Measurements from ENCODE around the gene P2RY14. TPM values are rescaled to one million over a fixed set of nuclear protein-coding genes. Genes with fewer than 3 reads are reported as not detected.
A peak's percentile ranks its signal among the peaks of the same experiment; 100 is the strongest.

The P2RY14 gene
- total RNA-seq, 2 donors from 2014 or later, result 0.90 to 1.3 TPM

DNA sequence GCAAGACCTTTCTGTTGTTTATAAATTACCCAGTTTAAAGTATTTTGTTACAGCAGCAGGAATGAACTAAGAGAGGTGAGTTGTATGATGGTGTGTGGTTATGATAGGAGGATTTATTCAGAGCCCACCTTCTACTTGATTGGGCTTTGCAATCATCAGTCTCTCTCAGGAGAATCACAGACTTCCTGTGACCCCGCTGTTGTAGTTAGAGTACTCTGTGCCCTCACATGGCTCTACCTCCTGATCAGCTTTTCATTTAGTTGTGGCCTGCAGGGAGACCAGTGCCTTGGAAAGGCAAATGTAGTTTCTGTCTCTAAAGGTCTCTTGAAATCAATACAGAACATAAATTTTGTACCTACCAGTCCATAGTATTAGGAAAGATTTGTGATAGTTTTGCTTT, 7.6 kb upstream of the P2RY14 start:
- Mint-ChIP-seq H3K4me3 (no peak overlapping the region), H3K27ac (no peak overlapping the region), H3K27me3 (no peaks in the 10 kb centered on the region), H3K9me3 (no peaks in the 10 kb centered on the region), H3K36me3 (ENCODE audit: low read depth) (no peaks in the 10 kb centered on the region), H3K4me1 (peaks cover 21% of the 10 kb centered on the region)
- no peak for ATAC-seq (replicated peaks)

DNA sequence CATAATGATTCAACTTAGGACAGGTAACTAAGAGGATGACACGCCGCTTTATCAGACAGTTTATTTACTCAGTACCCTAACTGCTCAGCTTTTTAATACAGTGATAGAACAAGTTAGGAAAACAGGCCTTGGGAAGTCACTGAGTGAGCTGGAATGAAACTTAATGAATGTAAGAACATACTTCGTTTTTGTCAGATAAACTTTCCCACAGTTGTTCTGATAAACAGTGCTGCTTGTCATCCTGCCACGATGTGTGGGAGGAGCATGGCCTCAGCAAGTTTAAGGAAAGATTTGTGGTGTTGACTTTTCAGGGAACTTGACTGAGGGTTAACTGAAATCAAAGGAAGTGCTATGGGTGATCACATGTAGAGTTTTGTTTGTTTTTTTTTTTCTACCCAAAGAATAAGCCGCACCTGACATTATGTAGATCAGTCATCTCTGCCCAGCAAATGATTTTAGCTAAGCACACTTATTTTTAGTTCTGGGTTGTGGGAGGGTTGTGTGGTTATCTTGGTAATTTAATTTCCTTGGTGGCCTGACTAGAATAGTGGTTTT, 5.6 kb upstream of the P2RY14 start:
- ATAC-seq (replicated peaks), result peak; percentile 80
- H3K4me1 Mint-ChIP-seq, result peaks cover 21% of the 10 kb centered on the region
- H3K4me3 Mint-ChIP-seq, result peak overlapping the region; percentile 57
- no peaks in the 10 kb centered on the region for H3K9me3 Mint-ChIP-seq
- H3K36me3 Mint-ChIP-seq (ENCODE audit: low read depth), result no peaks in the 10 kb centered on the region
- H3K27me3 Mint-ChIP-seq, result no peaks in the 10 kb centered on the region
- H3K27ac Mint-ChIP-seq, result peak overlapping the region; percentile 85

DNA sequence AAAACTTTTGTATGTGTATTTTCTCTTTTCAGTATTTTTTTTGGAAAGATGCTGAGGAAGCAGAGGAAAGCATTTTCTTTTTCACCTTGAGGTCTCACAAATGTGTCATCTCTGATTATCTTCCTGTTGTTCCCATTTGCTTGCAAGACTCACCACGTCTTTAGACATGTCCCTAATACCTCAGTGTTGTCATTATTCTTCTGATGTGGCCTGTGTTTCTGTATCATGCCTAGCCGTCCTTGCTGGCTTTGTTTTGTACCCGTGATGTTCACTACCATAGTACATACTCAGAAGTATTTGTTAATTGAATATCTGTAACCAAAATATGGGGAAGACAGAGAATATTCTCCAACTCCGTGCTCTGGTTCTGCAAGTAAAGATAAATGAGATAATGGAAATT, 5.0 kb upstream of the P2RY14 start:
- H3K27ac Mint-ChIP-seq, result peak overlapping the region; percentile 85
- peaks cover 26% of the 10 kb centered on the region for H3K4me1 Mint-ChIP-seq
- no peaks in the 10 kb centered on the region for H3K36me3 Mint-ChIP-seq (ENCODE audit: low read depth)
- no peaks in the 10 kb centered on the region for H3K27me3 Mint-ChIP-seq
- no peaks in the 10 kb centered on the region for H3K9me3 Mint-ChIP-seq
- peak overlapping the region; percentile 57 for H3K4me3 Mint-ChIP-seq
- ATAC-seq (replicated peaks), result peak; percentile 71

DNA sequence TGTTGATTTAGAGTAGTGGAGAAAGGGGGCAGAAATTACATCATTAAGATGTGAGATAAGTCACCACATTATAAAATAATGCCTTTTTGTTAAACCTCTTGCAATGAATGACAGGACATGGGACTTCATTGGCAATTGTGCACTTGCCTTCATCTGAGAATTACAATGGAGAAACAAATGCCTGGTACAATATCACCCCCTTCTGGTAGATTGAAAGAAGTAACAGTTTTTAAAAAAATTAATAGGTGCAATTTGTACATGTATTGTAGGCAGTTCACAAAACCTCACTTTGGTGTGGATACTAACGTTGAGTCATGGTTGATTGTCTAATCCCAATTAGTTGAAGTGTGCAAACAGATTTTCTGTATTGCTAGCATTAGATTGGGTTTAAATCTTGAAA, 4.6 kb upstream of the P2RY14 start:
- peak; percentile 34 for ATAC-seq (replicated peaks)
- Mint-ChIP-seq H3K27ac (peak overlapping the region; percentile 85), H3K9me3 (no peaks in the 10 kb centered on the region), H3K4me3 (peak overlapping the region; percentile 57), H3K36me3 (ENCODE audit: low read depth) (no peaks in the 10 kb centered on the region), H3K4me1 (peaks cover 30% of the 10 kb centered on the region), H3K27me3 (no peaks in the 10 kb centered on the region)

DNA sequence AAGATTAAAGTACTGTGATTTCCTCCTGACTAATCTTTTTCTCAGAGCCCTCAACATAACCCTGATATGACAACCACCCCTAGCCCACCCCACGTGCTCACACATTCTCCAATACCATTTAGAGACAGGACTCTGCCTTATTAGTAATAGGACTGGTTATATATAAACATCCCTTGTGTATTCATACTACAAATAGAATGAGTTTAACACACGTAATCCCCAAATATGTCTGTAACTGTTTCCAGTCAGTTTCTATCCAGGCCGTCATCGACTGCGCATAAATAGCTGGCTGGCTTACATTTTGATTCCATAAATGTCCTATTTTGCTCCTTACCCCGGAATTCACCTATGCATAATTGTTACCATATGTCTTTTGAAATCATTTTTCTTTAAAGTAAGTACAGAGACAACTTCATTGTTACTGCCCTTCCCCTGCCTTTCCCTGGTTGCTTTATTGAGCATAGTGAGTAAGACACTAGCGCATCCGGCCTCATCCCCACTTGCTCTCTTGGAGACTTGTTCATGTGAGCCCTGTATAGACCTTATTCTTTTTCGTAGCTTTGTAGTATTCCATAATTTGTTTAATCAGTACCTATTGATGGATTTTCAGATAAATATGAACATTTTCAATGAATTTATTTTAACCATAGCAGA, 3.5 kb upstream of the P2RY14 start:
- no peaks in the 10 kb centered on the region for H3K36me3 Mint-ChIP-seq (ENCODE audit: low read depth)
- H3K4me3 Mint-ChIP-seq, result no peak overlapping the region
- no peak for ATAC-seq (replicated peaks)
- no peaks in the 10 kb centered on the region for H3K27me3 Mint-ChIP-seq
- H3K4me1 Mint-ChIP-seq, result peaks cover 29% of the 10 kb centered on the region
- no peak overlapping the region for H3K27ac Mint-ChIP-seq
- H3K9me3 Mint-ChIP-seq, result no peaks in the 10 kb centered on the region

DNA sequence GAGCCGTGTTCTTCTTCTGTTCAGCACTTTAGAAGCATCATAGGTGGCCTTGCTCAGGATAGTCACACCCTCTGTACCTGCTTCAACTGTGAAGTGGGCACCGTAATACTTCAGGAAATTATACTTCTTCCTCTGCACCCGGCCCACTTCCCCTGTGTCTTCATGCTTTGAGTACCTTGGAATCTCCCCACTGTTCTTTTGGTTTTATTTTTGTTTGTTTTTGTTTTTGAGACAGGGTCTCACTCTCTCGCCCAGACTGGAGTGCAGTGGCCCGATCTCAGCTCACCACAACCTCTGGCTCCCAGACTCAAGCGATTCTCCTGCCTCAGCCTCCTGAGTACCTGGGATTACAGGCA, 1.7 kb downstream of the P2RY14 start:
- H3K4me1 Mint-ChIP-seq, result peaks cover 18% of the 10 kb centered on the region
- no peaks in the 10 kb centered on the region for H3K36me3 Mint-ChIP-seq (ENCODE audit: low read depth)
- peak overlapping the region; percentile 65 for H3K4me3 Mint-ChIP-seq
- ATAC-seq (replicated peaks), result peak; percentile 58
- peak overlapping the region; percentile 83 for H3K27ac Mint-ChIP-seq
- H3K27me3 Mint-ChIP-seq, result no peaks in the 10 kb centered on the region
- no peaks in the 10 kb centered on the region for H3K9me3 Mint-ChIP-seq

DNA sequence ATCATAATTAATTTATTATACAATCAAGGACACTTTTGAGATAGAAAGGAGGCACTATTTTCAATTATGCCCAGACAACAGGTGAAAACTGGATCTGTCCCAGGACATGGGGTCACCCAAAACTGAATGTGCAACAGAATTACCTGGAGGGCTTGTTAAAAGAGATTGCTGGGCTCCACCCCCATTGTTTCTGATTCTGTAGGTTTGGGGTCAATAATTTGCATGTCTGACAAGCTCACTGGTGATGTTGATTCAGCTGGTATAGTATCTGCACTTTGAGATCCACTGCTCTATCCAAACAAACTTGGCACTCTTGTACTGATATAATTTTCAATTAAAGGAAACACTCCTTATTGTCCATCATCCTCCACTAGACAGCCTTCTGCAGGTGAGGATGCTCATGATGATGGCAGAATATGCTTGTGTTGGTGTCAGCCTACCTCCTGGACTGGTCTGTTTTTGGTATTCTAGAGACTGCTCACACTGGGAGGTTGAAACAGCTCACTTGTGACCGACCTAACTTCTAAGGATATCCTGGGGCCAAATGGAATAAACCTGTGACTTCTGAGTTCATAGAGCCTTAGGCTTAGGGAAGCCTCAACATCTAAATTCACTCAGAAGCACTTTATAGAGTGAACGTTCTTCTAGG, 2.2 kb downstream of the P2RY14 start:
- Mint-ChIP-seq H3K27me3 (no peaks in the 10 kb centered on the region), H3K4me3 (peak overlapping the region; percentile 65), H3K36me3 (ENCODE audit: low read depth) (no peaks in the 10 kb centered on the region), H3K9me3 (no peaks in the 10 kb centered on the region), H3K27ac (peak overlapping the region; percentile 83), H3K4me1 (peaks cover 18% of the 10 kb centered on the region)
- peak; percentile 24 for ATAC-seq (replicated peaks)

DNA sequence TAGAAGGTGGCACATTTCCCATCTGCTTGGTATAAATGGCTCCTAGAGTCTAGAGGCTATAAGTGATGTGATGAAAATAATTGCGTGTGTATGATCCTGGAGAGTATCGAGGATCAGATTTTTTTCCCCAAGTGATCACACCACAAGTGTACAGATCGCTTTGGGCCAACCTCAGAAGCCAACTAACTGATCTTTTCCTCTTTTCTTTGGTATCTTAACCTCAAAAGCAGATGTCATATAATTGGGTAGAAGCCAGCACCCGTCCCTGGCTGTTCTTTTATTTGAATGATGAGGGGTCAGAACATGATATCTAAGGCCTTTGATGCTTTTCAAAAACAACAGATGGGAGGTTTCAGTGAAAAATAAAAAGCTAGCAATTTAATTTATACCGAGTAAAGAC, 3.3 kb downstream of the P2RY14 start:
- ATAC-seq (replicated peaks), result no peak
- H3K36me3 Mint-ChIP-seq (ENCODE audit: low read depth), result no peaks in the 10 kb centered on the region
- H3K27me3 Mint-ChIP-seq, result no peaks in the 10 kb centered on the region
- H3K9me3 Mint-ChIP-seq, result no peaks in the 10 kb centered on the region
- peaks cover 18% of the 10 kb centered on the region for H3K4me1 Mint-ChIP-seq
- H3K27ac Mint-ChIP-seq, result peak overlapping the region; percentile 32
- H3K4me3 Mint-ChIP-seq, result peak overlapping the region; percentile 65

DNA sequence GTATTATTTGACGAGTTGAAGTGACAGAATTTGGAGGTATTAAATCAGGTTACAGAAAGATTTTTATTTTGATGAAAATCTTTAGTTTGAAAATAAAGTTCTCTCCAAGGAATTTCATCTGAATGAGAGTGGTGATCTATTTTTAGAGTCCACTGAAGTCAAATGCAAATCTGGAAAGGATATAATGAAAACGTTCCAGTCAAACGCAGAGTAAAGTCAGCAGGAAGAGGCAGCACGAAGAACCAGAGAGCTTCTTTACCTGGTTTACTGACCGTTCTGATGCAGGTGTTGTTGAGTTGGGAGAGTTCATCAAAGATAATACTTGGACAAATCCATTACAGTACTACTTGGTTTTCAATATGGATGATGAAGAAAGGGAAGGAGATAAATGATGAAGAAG, 8.7 kb downstream of the P2RY14 start:
- no peak overlapping the region for H3K27ac Mint-ChIP-seq
- H3K27me3 Mint-ChIP-seq, result no peaks in the 10 kb centered on the region
- peaks cover 5% of the 10 kb centered on the region for H3K36me3 Mint-ChIP-seq (ENCODE audit: low read depth)
- peaks cover 13% of the 10 kb centered on the region for H3K4me1 Mint-ChIP-seq
- no peak for ATAC-seq (replicated peaks)
- H3K4me3 Mint-ChIP-seq, result no peak overlapping the region
- H3K9me3 Mint-ChIP-seq, result no peaks in the 10 kb centered on the region

DNA sequence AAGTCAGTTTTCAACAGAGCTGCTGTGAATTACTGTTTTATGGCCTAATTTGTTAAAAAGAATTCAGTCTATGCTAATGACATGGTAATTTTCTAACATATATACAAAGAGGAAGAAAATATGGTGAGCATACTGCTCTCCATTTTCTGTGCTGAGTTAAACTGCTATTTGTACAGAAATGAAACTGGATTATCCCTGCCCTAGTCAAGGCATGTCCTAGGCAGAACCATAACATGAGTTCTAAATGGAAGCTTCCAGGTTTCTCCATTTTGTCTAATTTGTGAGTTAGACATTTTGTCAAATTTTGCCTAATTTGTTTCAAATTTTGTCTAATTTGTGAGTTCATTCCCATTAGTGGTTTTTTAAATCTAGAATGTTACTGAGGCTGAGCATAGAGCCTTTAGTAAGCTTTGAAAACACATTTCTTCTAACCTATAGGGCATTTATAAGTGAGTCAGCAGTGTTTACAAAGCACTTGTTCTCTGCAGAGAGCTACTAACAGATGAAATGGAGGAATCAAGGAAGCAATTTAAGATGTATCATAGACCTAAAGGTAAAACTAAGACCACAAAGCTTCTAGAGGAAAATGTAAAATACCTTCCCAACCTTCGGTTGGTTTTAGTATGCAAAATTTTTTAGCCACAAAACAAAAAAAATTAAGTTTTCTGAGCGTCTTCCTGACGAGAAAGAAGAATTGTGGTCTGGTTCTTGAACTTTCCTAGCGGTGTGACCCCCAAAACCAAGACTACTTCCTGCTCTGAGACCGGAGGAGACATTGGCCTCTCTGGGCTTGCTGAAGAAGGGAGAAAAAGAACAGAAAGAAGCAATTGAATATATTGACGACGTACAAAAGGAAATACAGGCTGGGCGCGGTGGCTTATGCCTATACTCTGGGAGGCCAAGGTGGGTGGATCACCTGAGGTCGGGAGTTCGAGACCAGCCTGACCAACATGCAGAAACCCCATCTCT, 9.8 kb downstream of the P2RY14 start:
- ATAC-seq (replicated peaks), result peak; percentile 90
- no peaks in the 10 kb centered on the region for H3K9me3 Mint-ChIP-seq
- peaks cover 5% of the 10 kb centered on the region for H3K36me3 Mint-ChIP-seq (ENCODE audit: low read depth)
- peak overlapping the region; percentile 70 for H3K4me3 Mint-ChIP-seq
- H3K27me3 Mint-ChIP-seq, result no peaks in the 10 kb centered on the region
- H3K4me1 Mint-ChIP-seq, result peaks cover 13% of the 10 kb centered on the region
- peak overlapping the region; percentile 88 for H3K27ac Mint-ChIP-seq

DNA sequence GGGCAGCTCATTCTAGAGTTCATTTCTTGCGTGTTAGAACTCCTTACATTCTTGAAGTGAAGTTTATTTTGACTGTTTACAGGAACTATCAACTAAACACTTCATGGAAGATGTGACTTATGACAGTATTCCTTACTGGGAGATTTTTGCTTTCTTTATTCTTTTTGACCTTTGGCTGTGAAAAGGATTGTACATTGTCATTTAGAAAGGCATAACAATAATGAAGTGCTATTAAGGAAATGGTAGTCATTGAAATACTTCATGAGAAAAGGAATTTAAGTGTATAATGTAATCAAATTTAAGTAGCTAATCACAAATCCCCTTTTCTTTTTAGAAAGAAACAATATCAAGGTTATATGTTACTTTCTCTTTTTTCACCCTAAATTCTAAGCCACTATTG, 11.3 kb downstream of the P2RY14 start:
- H3K4me1 Mint-ChIP-seq, result peaks cover 13% of the 10 kb centered on the region
- H3K36me3 Mint-ChIP-seq (ENCODE audit: low read depth), result peaks cover 5% of the 10 kb centered on the region
- no peaks in the 10 kb centered on the region for H3K9me3 Mint-ChIP-seq
- no peak overlapping the region for H3K4me3 Mint-ChIP-seq
- ATAC-seq (replicated peaks), result no peak
- no peak overlapping the region for H3K27ac Mint-ChIP-seq
- no peaks in the 10 kb centered on the region for H3K27me3 Mint-ChIP-seq

DNA sequence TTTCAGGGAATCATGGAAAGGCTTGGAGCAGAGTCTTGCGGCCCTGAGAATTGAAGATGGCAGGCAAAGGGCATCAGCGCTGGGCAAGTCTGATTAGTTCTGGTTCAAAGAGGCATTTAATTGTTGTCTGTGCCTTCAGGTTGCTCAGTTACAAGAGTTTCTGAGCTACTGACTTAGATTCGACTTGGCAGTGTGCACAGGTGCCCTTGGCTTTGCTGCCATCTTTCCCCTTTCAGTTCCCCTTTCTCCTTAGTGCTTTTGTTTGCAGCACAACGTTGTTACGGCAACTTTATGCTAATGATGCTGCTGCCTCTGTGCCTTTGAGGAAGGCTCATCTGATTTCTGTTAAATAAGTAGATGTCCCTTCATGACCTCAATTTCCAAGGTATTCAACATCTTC, 12.5 kb downstream of the P2RY14 start:
- Mint-ChIP-seq H3K36me3 (ENCODE audit: low read depth) (peaks cover 5% of the 10 kb centered on the region), H3K9me3 (no peaks in the 10 kb centered on the region), H3K27ac (no peak overlapping the region), H3K4me3 (no peak overlapping the region), H3K27me3 (no peaks in the 10 kb centered on the region), H3K4me1 (peaks cover 13% of the 10 kb centered on the region)
- no peak for ATAC-seq (replicated peaks)

DNA sequence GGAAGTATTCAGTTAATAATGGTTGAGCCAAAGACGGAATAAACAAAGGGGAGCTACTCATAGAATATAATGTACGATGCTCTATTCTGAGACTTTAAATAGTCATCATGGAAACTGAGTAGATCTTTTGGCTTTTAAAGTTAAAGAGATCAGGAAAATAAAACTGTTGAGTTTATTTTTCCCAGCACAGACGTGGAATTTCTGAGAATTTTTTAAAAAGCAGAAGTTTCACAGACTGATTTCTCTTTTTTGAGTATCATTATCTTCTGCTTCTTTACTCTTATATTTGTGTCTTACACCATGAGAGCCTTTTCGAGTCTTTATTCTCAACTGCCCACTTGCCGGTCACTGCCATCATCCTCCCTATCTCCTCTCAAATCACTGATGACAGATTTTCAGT, 13.2 kb downstream of the P2RY14 start:
- no peaks in the 10 kb centered on the region for H3K27me3 Mint-ChIP-seq
- no peak overlapping the region for H3K4me3 Mint-ChIP-seq
- H3K27ac Mint-ChIP-seq, result no peak overlapping the region
- H3K9me3 Mint-ChIP-seq, result no peaks in the 10 kb centered on the region
- no peak for ATAC-seq (replicated peaks)
- peaks cover 5% of the 10 kb centered on the region for H3K36me3 Mint-ChIP-seq (ENCODE audit: low read depth)
- peaks cover 13% of the 10 kb centered on the region for H3K4me1 Mint-ChIP-seq

DNA sequence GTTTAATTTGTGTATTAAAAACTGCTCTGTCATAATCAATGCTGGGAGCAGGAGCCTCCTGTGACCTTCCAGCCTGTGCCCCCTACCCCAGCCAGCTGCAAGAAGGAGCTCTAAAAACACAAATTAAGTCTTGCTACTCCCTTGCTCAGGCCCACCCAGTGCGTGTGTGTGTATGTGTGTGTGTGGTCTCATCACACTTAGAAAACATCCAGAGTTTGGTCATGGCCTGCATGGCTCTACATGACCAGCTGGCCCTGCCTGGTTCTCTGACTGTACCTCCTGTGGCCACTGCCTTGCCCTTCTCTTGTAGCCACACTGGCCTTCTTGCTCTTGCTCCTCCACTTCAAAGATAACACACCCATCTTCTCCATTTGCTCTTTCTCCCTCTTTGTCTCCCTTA, 13.7 kb downstream of the P2RY14 start:
- H3K4me1 Mint-ChIP-seq, result peaks cover 8% of the 10 kb centered on the region
- no peak overlapping the region for H3K4me3 Mint-ChIP-seq
- H3K36me3 Mint-ChIP-seq (ENCODE audit: low read depth), result peaks cover 5% of the 10 kb centered on the region

More for the DNA sequence above, 13.7 kb downstream of the P2RY14 start:
- Mint-ChIP-seq H3K27ac (no peak overlapping the region), H3K27me3 (no peaks in the 10 kb centered on the region), H3K9me3 (no peaks in the 10 kb centered on the region)
- no peak for ATAC-seq (replicated peaks)

All from activated T-helper 17 cell treated with anti-CD3 and anti-CD28 coated beads, Interleukin-2, amount 50 U/mL, for 72 hours (primary cell).